HUES6 (cell line): ENCODE results near the gene CFAP299.
"Not testable (repeated sequence)": the region's sequence is repeated elsewhere in the genome, so short reads cannot be mapped to it uniquely, and the experiment has no call there.

Experiments
- H3K27ac ChIP-seq: 2 replicates; pipeline ENCODE4 v1.7.0; 2013; ENCODE audit warnings: low read depth, mild to moderate bottlenecking, low read length, inconsistent platforms
- H3K27me3 ChIP-seq: 2 replicates; pipeline ENCODE4 v1.6.1; 2013; ENCODE audit warnings: low read length; ENCODE audit not compliant: control insufficient read depth, insufficient read depth
- H3K36me3 ChIP-seq: 2 replicates; pipeline ENCODE4 v1.6.1; 2013; ENCODE audit warnings: low read length; ENCODE audit not compliant: control insufficient read depth, insufficient read depth
- H3K4me1 ChIP-seq: 2 replicates; pipeline ENCODE4 v1.6.1; 2013; ENCODE audit warnings: low read length; ENCODE audit not compliant: control insufficient read depth, insufficient read depth
- H3K4me3 ChIP-seq: 2 replicates; pipeline ENCODE4 v1.5.1; 2013; ENCODE audit warnings: low read depth, low read length
- H3K9ac ChIP-seq: one replicate; pipeline ENCODE4 v1.6.1; 2013; ENCODE audit warnings: mild to moderate bottlenecking, low read length
- H3K9me3 ChIP-seq: 2 replicates; pipeline ENCODE4 v1.6.1; 2013; ENCODE audit warnings: low read depth, low read length; ENCODE audit not compliant: control insufficient read depth, insufficient read depth

Gene CFAP299

GRCh38 chr4:80335554-80336358, at the start of gene CFAP299:
Gene CFAP299, plus strand, starts transcription at chr4:80335730.
- H3K27me3 ChIP-seq = peaks cover 53% of the 10 kb centered on the region
- no peaks in the 10 kb centered on the region for H3K36me3 ChIP-seq
- peak within 1 kb of the TSS; percentile 65 for H3K4me3 ChIP-seq
- no peak within 1 kb of the TSS for H3K9ac ChIP-seq
- H3K9me3 ChIP-seq = no peaks in the 10 kb centered on the region
- peaks cover 5% of the 10 kb centered on the region; the same call in 1 of the 2 replicates for H3K4me1 ChIP-seq
- H3K27ac ChIP-seq = no peak within 1 kb of the TSS

- H3K36me3 ChIP-seq = no peaks in the 10 kb centered on the region
- no peak overlapping the region for H3K4me3 ChIP-seq
- no peak overlapping the region for H3K9ac ChIP-seq
- no peaks in the 10 kb centered on the region for H3K4me1 ChIP-seq
- H3K27me3 ChIP-seq = peaks cover 6% of the 10 kb centered on the region; the same call in 1 of the 2 replicates
- no peak overlapping the region for H3K27ac ChIP-seq
- H3K9me3 ChIP-seq = no peaks in the 10 kb centered on the region
Measured at GRCh38 chr4:80286451-80286850, 49.1 kb upstream of the CFAP299 start.

GRCh38 chr4:80290665-80291064, 44.9 kb upstream of the CFAP299 start:
- not testable (repeated sequence) for H3K4me1 ChIP-seq, H3K27ac ChIP-seq, H3K9me3 ChIP-seq, H3K9ac ChIP-seq, H3K4me3 ChIP-seq, H3K27me3 ChIP-seq, H3K36me3 ChIP-seq

- H3K27me3 ChIP-seq = 0 out of 2 replicates have a peak, but pooled peaks cover 5% of the 10 kb centered on the region
- H3K9ac ChIP-seq = no peak overlapping the region
- no peak overlapping the region for H3K4me3 ChIP-seq
- H3K9me3 ChIP-seq = no peaks in the 10 kb centered on the region
- no peak overlapping the region for H3K27ac ChIP-seq
- H3K4me1 ChIP-seq = no peaks in the 10 kb centered on the region
- H3K36me3 ChIP-seq = no peaks in the 10 kb centered on the region
Measured at GRCh38 chr4:80294206-80294605, 41.3 kb upstream of the CFAP299 start.

- no peak overlapping the region for H3K27ac ChIP-seq
- H3K4me1 ChIP-seq = no peaks in the 10 kb centered on the region
- no peaks in the 10 kb centered on the region for H3K9me3 ChIP-seq
- H3K27me3 ChIP-seq = 0 out of 2 replicates have a peak, but pooled peaks cover 5% of the 10 kb centered on the region
- H3K9ac ChIP-seq = no peak overlapping the region
- H3K36me3 ChIP-seq = no peaks in the 10 kb centered on the region
- H3K4me3 ChIP-seq = no peak overlapping the region
Measured at GRCh38 chr4:80295336-80295735, 40.2 kb upstream of the CFAP299 start.

GRCh38 chr4:80295826-80296225, 39.7 kb upstream of the CFAP299 start:
- Histone ChIP-seq H3K27me3 (0 out of 2 replicates have a peak, but pooled peaks cover 5% of the 10 kb centered on the region), H3K27ac (no peak overlapping the region), H3K9me3 (no peaks in the 10 kb centered on the region), H3K36me3 (no peaks in the 10 kb centered on the region), H3K4me1 (no peaks in the 10 kb centered on the region), H3K4me3 (no peak overlapping the region), H3K9ac (no peak overlapping the region)

GRCh38 chr4:80301884-80302283, 33.6 kb upstream of the CFAP299 start:
- Histone ChIP-seq H3K9ac (no peak overlapping the region), H3K27ac (no peak overlapping the region), H3K36me3 (no peaks in the 10 kb centered on the region), H3K4me3 (no peak overlapping the region), H3K9me3 (no peaks in the 10 kb centered on the region; the same call in 1 of the 2 replicates), H3K4me1 (peaks cover 8% of the 10 kb centered on the region), H3K27me3 (no peaks in the 10 kb centered on the region)

GRCh38 chr4:80302616-80303223, 32.8 kb upstream of the CFAP299 start:
- Histone ChIP-seq H3K36me3 (no peaks in the 10 kb centered on the region), H3K4me3 (no peak overlapping the region), H3K27me3 (no peaks in the 10 kb centered on the region), H3K9ac (no peak overlapping the region), H3K27ac (no peak overlapping the region), H3K4me1 (peaks cover 16% of the 10 kb centered on the region), H3K9me3 (no peaks in the 10 kb centered on the region; the same call in 1 of the 2 replicates)

- Histone ChIP-seq H3K9ac (no peak overlapping the region), H3K27me3 (no peaks in the 10 kb centered on the region), H3K4me3 (no peak overlapping the region), H3K36me3 (no peaks in the 10 kb centered on the region), H3K27ac (no peak overlapping the region), H3K9me3 (no peaks in the 10 kb centered on the region; the same call in 1 of the 2 replicates), H3K4me1 (peaks cover 27% of the 10 kb centered on the region)
Measured at GRCh38 chr4:80305466-80305865, 30.1 kb upstream of the CFAP299 start.

- H3K27ac ChIP-seq = no peak overlapping the region
- H3K9ac ChIP-seq = no peak overlapping the region
- H3K27me3 ChIP-seq = no peaks in the 10 kb centered on the region
- H3K9me3 ChIP-seq = no peaks in the 10 kb centered on the region; the same call in 1 of the 2 replicates
- peaks cover 27% of the 10 kb centered on the region for H3K4me1 ChIP-seq
- no peaks in the 10 kb centered on the region for H3K36me3 ChIP-seq
- H3K4me3 ChIP-seq = no peak overlapping the region
Measured at GRCh38 chr4:80306260-80306659, 29.3 kb upstream of the CFAP299 start.

- Histone ChIP-seq H3K9me3 (no peaks in the 10 kb centered on the region), H3K36me3 (no peaks in the 10 kb centered on the region), H3K27ac (no peak overlapping the region), H3K4me3 (no peak overlapping the region), H3K9ac (no peak overlapping the region), H3K4me1 (peaks cover 27% of the 10 kb centered on the region), H3K27me3 (no peaks in the 10 kb centered on the region)
Measured at GRCh38 chr4:80307183-80307735, 28.3 kb upstream of the CFAP299 start.
